H1 (cell line): Measurements from ENCODE around the gene SPOUT1. TPM values are rescaled to one million over a fixed set of nuclear protein-coding genes. Genes with fewer than 3 reads are reported as not detected.

ENCODE experiments used
- CTCF ChIA-PET: fragments of 300-600 bp; sonication (Branson Sonifier 250); formaldehyde crosslinking; loops from one replicate; lab custom pipeline; 2021; ENCODE audit not compliant: partially characterized antibody; lab: Charles Lee
- POLR2A ChIA-PET: fragments of 300-600 bp; sonication (Branson Sonifier 250); formaldehyde crosslinking; loops from one replicate; lab custom pipeline; 2021; ENCODE audit warnings: inconsistent platforms; ENCODE audit not compliant: partially characterized antibody; lab: Charles Lee
- DNase-seq, 2 experiments: peaks; one replicate each; pipeline versions ENCODE4 v3.0.0 to v3.0.0-alpha.2; 2010 to 2022; ENCODE audit warnings: low spot score in 2 of 2, low read depth in 1 of 2, mixed read lengths in 1 of 2
- FAIRE-seq: peaks from 2 replicates; lab custom pipeline; 2011; peaks lifted over from hg19 to GRCh38; lab: Jason Lieb, UNC
- H2AFZ ChIP-seq: 2 replicates; pipeline ENCODE4 v1.8.1; 2012; ENCODE audit warnings: low read length, inconsistent platforms
- H2AK5ac ChIP-seq: 2 replicates; pipeline ENCODE4 v1.6.1; 2013; ENCODE audit warnings: low read depth, low read length
- H2BK120ac ChIP-seq: replicated peaks from 2 replicates; pipeline ENCODE3; 2013; ENCODE audit warnings: low read depth, low read length, inconsistent platforms
- H2BK12ac ChIP-seq: 2 replicates; pipeline ENCODE4 v1.6.1; 2013; ENCODE audit warnings: low read depth, low read length
- H2BK15ac ChIP-seq: 2 replicates; pipeline ENCODE4 v1.6.1; 2013; ENCODE audit warnings: low read length
- H2BK20ac ChIP-seq: 2 replicates; pipeline ENCODE4 v1.6.1; 2013; ENCODE audit warnings: low read length
- H2BK5ac ChIP-seq: 2 replicates; pipeline ENCODE4 v1.6.1; 2013; ENCODE audit warnings: low read depth, low read length
- H3K14ac ChIP-seq: 2 replicates; pipeline ENCODE4 v1.6.1; 2013; ENCODE audit warnings: inconsistent platforms; ENCODE audit not compliant: insufficient read length
- H3K18ac ChIP-seq: 2 replicates; pipeline ENCODE4 v1.6.1; 2013; ENCODE audit warnings: low read length; ENCODE audit errors: extremely low read depth
- H3K23ac ChIP-seq: 2 replicates; pipeline ENCODE4 v1.6.1; 2013; ENCODE audit warnings: inconsistent platforms; ENCODE audit not compliant: insufficient read length
- H3K23me2 ChIP-seq: 2 replicates; pipeline ENCODE4 v1.6.1; 2013; ENCODE audit warnings: low read depth, low read length
- H3K27ac ChIP-seq: 2 replicates; pipeline ENCODE4 v1.6.1; 2011; ENCODE audit warnings: low read depth, low read length, inconsistent platforms
- H3K27me3 ChIP-seq, 4 experiments: replicated peaks in 1 of 4; 1 replicate in 1 of 4; 2 replicates in 3 of 4; pipeline versions ENCODE4 v1.6.1 to v1.8.1; 2011 to 2013; ENCODE audit warnings: low read length in 3 of 4, mild to moderate bottlenecking in 3 of 4, inconsistent platforms in 2 of 4, mixed read lengths in 2 of 4, moderate library complexity in 1 of 4; ENCODE audit not compliant: control insufficient read depth in 3 of 4, insufficient read depth in 3 of 4; ENCODE audit errors: extremely low read depth in 1 of 4
- H3K36me3 ChIP-seq, 4 experiments: 2 replicates each; pipeline versions ENCODE4 v1.6.1 to v1.8.1; 2011 to 2013; ENCODE audit warnings: mild to moderate bottlenecking in 4 of 4, low read length in 3 of 4, moderate library complexity in 2 of 4, control low read depth in 1 of 4, inconsistent platforms in 1 of 4; ENCODE audit not compliant: insufficient read depth in 4 of 4, control insufficient read depth in 2 of 4
- H3K4ac ChIP-seq: replicated peaks from 2 replicates; pipeline ENCODE3; 2013; ENCODE audit warnings: low read length, low read depth, mixed read lengths, inconsistent platforms; ENCODE audit not compliant: insufficient read length
- H3K4me1 ChIP-seq, 4 experiments: replicated peaks in 1 of 4; 1 replicate in 1 of 4; 2 replicates in 3 of 4; pipeline versions ENCODE4 v1.6.1 to v1.8.1; 2011 to 2013; ENCODE audit warnings: low read length in 3 of 4, inconsistent platforms in 2 of 4, mixed read lengths in 1 of 4; ENCODE audit not compliant: insufficient read depth in 4 of 4, control insufficient read depth in 3 of 4
- H3K4me2 ChIP-seq, 2 experiments: 2 replicates each; pipeline versions ENCODE4 v1.6.1 to v1.8.1; 2011 to 2013; ENCODE audit warnings: low read depth in 2 of 2, low read length in 2 of 2, control low read depth in 1 of 2, inconsistent platforms in 1 of 2, mild to moderate bottlenecking in 1 of 2; ENCODE audit not compliant: insufficient read depth in 1 of 2
- H3K4me3 ChIP-seq, 4 experiments: fragments of 200-600, 300-600 bp in 1 of 4; sonication (generic), shearing (Covaris generic), sonication (Bioruptor Twin) in 1 of 4; 2 replicates each; pipeline versions ENCODE4 v1.5.1 to v1.8.1; 2011 to 2016; ENCODE audit warnings: low read length in 4 of 4, low read depth in 3 of 4, control low read depth in 2 of 4, inconsistent platforms in 2 of 4, mild to moderate bottlenecking in 2 of 4, mixed read lengths in 1 of 4, moderate library complexity in 1 of 4; ENCODE audit not compliant: insufficient read depth in 2 of 4; ENCODE audit errors: extremely low read depth in 1 of 4
- H3K56ac ChIP-seq: replicated peaks from 2 replicates; pipeline ENCODE3; 2013; ENCODE audit warnings: low read depth, mild to moderate bottlenecking, mixed read lengths, low read length, inconsistent platforms; ENCODE audit not compliant: insufficient read length
- H3K79me1 ChIP-seq: 2 replicates; pipeline ENCODE4 v1.6.1; 2013; ENCODE audit warnings: low read depth, low read length, control low read depth
- H3K79me2 ChIP-seq, 2 experiments: 2 replicates each; pipeline versions ENCODE4 v1.6.1 to v1.8.1; 2012 to 2013; ENCODE audit warnings: low read length in 2 of 2, mild to moderate bottlenecking in 2 of 2, inconsistent platforms in 1 of 2; ENCODE audit not compliant: insufficient read depth in 2 of 2, control insufficient read depth in 1 of 2
- H3K9ac ChIP-seq, 4 experiments: replicated peaks in 1 of 4; 1 replicate in 1 of 4; 2 replicates in 3 of 4; pipeline versions ENCODE4 v1.6.1 to v1.8.1; 2011 to 2013; ENCODE audit warnings: low read depth in 3 of 4, low read length in 3 of 4, control low read depth in 2 of 4, mild to moderate bottlenecking in 2 of 4, moderate library complexity in 2 of 4, inconsistent platforms in 1 of 4; ENCODE audit errors: extremely low read depth in 1 of 4
- H3K9me3 ChIP-seq, 2 experiments: 2 replicates each; pipeline versions ENCODE4 v1.6.1 to v1.8.1; 2012 to 2013; ENCODE audit warnings: mild to moderate bottlenecking in 2 of 2, moderate library complexity in 2 of 2, control low read depth in 1 of 2, inconsistent platforms in 1 of 2, low read depth in 1 of 2, low read length in 1 of 2, mixed read lengths in 1 of 2; ENCODE audit not compliant: insufficient read depth in 2 of 2
- H4K20me1 ChIP-seq, 2 experiments: replicated peaks in 1 of 2; 2 replicates each; pipeline versions ENCODE3 to v1.8.1; 2011 to 2013; ENCODE audit warnings: inconsistent platforms in 2 of 2, low read length in 2 of 2, mild to moderate bottlenecking in 1 of 2; ENCODE audit not compliant: insufficient read depth in 2 of 2, control insufficient read depth in 1 of 2
- H4K5ac ChIP-seq: 2 replicates; pipeline ENCODE4 v1.6.1; 2013; ENCODE audit warnings: low read length, low read depth, mixed read lengths, inconsistent platforms; ENCODE audit not compliant: insufficient read length
- H4K8ac ChIP-seq: 2 replicates; pipeline ENCODE4 v1.8.0; 2013; ENCODE audit warnings: mild to moderate bottlenecking, moderate library complexity, low read length, inconsistent platforms; ENCODE audit not compliant: insufficient read depth; ENCODE audit errors: extremely low read depth
- H4K91ac ChIP-seq: replicated peaks from 2 replicates; pipeline ENCODE3; 2013; ENCODE audit warnings: low read length, mixed read lengths, inconsistent platforms; ENCODE audit not compliant: insufficient read length
- HDAC6 ChIP-seq: IDR thresholded peaks from one replicate; pipeline ENCODE4 v1.7.1; 2012; ENCODE audit warnings: low read depth, mild to moderate bottlenecking, inconsistent platforms, low read length, moderate library complexity
- POU5F1 ChIP-seq: IDR thresholded peaks from 2 replicates; pipeline ENCODE4 v1.6.1; 2011; ENCODE audit warnings: low read depth, mild to moderate bottlenecking, low read length, moderate library complexity
- RBBP5 ChIP-seq: IDR thresholded peaks from 2 replicates; pipeline ENCODE4 v1.7.1; 2012; ENCODE audit warnings: low read depth, mild to moderate bottlenecking, inconsistent platforms, low read length, moderate library complexity, borderline replicate concordance
- TBP ChIP-seq: IDR thresholded peaks from 2 replicates; pipeline ENCODE4 v1.6.1; 2011; ENCODE audit warnings: low read depth, low read length, improper control_type of control experiment
- WGBS, 2 experiments: shearing (Covaris generic) in 1 of 2; methylation state at CpG; one replicate each; pipeline versions ENCODE4 v1.1.6 to v1.1.7; 2013 to 2015; ENCODE audit warnings: low lambda C conversion rate in 2 of 2, mixed read lengths in 2 of 2, inconsistent platforms in 1 of 2, low coverage in 1 of 2, missing lambda C conversion rate in 1 of 2; ENCODE audit not compliant: insufficient replicate concordance in 2 of 2, insufficient coverage in 1 of 2, insufficient read length in 1 of 2; ENCODE audit errors: extremely low coverage in 1 of 2, missing lambda C conversion rate in 1 of 2; 5-methylcytosine and 5-hydroxymethylcytosine counted together
- polyA plus RNA-seq, 7 experiments: library from polyadenylated mRNA; depleted of rRNA in 3 of 7; stranded (reverse) in 5 of 7; unstranded in 2 of 7; fragments of >200 nt in 5 of 7; fragments of 200-250 nt in 2 of 7; gene quantifications; 1 replicate in 5 of 7; 2 replicates in 1 of 7; 4 replicates in 1 of 7; pipeline versions ENCODE4 v1.2.1 to v1.2.3, GENCODE V29; 2011 to 2013; ENCODE audit warnings: missing spikeins in 2 of 7, mixed read lengths in 2 of 7
- total RNA-seq: library from RNA; stranded (reverse); fragmentation: NEBNext Ultra II Directional; extraction: Animal tissue kit (Norgen Biotek cat#: 25700); gene quantifications from 2 replicates; pipeline ENCODE4 v1.2.1, GENCODE V29; 2021

The SPOUT1 gene
- total and polyA plus RNA-seq, 2 of the 8 experiments (the other 6 are each of a cell fraction or from before 2014, with no cell fraction given): 69.2 to 77.8 TPM

- no peak overlapping the region for H3K23ac ChIP-seq
- H3K9ac ChIP-seq: no peak overlapping the region
- H3K14ac ChIP-seq: no peak overlapping the region
- FAIRE-seq: no peak
- no peak for DNase-seq
- H3K23me2 ChIP-seq: peaks cover 5% of the 10 kb centered on the region; the same call in 1 of the 2 replicates
- no peak overlapping the region for H4K91ac ChIP-seq
- H3K27me3 ChIP-seq: no peaks in the 10 kb centered on the region
- H3K56ac ChIP-seq: no peak overlapping the region
- no peak overlapping the region for H2AK5ac ChIP-seq
- 89% methylated on average over 6 of the region's 6 CpGs; no CpG with 5 or more reads in 1 of the 2 experiments for WGBS, 2 experiments
- H3K27ac ChIP-seq: no peak overlapping the region
- no peak overlapping the region for H2BK15ac ChIP-seq
- no peak overlapping the region for H2AFZ ChIP-seq
- H3K4me3 ChIP-seq: no peak overlapping the region
- no peak overlapping the region for H3K4ac ChIP-seq
- no peak overlapping the region for H2BK5ac ChIP-seq
- no peaks in the 10 kb centered on the region for H3K36me3 ChIP-seq
- H4K20me1 ChIP-seq: no peaks in the 10 kb centered on the region
- no peak overlapping the region for H4K8ac ChIP-seq
- no peak overlapping the region for H3K18ac ChIP-seq
- no peaks in the 10 kb centered on the region; the same call in 1 of the 2 replicates for H3K79me1 ChIP-seq
- peaks cover 0 to 2% (median 0%) of the 10 kb centered on the region in 4 experiments; a peak in 1 of 7 replicates for H3K4me1 ChIP-seq
- no peak overlapping the region for H2BK12ac ChIP-seq
- H3K9me3 ChIP-seq: no peaks in the 10 kb centered on the region
- peaks cover 0 to 7% of the 10 kb centered on the region in 2 experiments; a peak in 1 of 4 replicates for H3K79me2 ChIP-seq
- no peak overlapping the region for H4K5ac ChIP-seq
- no peak overlapping the region for H2BK120ac ChIP-seq
- no peak overlapping the region for H3K4me2 ChIP-seq
- H2BK20ac ChIP-seq: no peak overlapping the region
- ChIA-PET POLR2A (no interaction called here), CTCF (interaction anchor here (0.8 to 2.6 kb wide), 2 partner anchors 14 to 52 kb away, joined by 3 to 15 read pairs; partner anchors contain the start of gene ZER1)
- TF ChIP-seq RBBP5: no peak
- no peak for TF ChIP-seq TBP
- no peak for TF ChIP-seq POU5F1
- TF ChIP-seq HDAC6: no peak
Measured at GRCh38 chr9:128785427-128785826, 44.2 kb downstream of the SPOUT1 start.
